Measurements from ENCODE around the gene SLC1A7. TPM values are rescaled to one million over a fixed set of nuclear protein-coding genes. Genes with fewer than 3 reads are reported as not detected.

SLC1A7 gene
- total RNA-seq, 1 experiment from 2014 or later = 0.31 TPM

- peaks cover 11% of the 10 kb centered on the region; the same call in 1 of the 2 replicates for H3K4me1 ChIP-seq (ENCODE audit: control insufficient read depth, insufficient read depth, low read length)
- intact Hi-C loops (cut with micrococcal nuclease; ENCODE audit: unreplicated experiment) = no loop called here
- peaks cover 3% of the 10 kb centered on the region; the same call in 1 of the 2 replicates for H3K9me3 ChIP-seq (ENCODE audit: control insufficient read depth, insufficient read depth, low read depth, low read length)
- no peaks in the 10 kb centered on the region for H3K36me3 ChIP-seq (ENCODE audit: control insufficient read depth, insufficient read depth, low read length)
- BruUV-seq (replicated peaks) = no TSS peak
- in situ Hi-C loops (cut with HindIII; ENCODE audit: low pct_unique_long_range_greater_than_20kb, low sequenced_read_pairs) = no loop called here
- no peak for TF ChIP-seq POLR2AphosphoS5 (IDR thresholded peaks at IDR 0.05; ENCODE audit: low read depth, low read length)
- TF ChIP-seq SIN3A (IDR thresholded peaks at IDR 0.05; ENCODE audit: borderline replicate concordance, insufficient read depth, low read depth, low read length) = no peak
- no peak for TF ChIP-seq REST (IDR thresholded peaks at IDR 0.05; ENCODE audit: insufficient read depth in 1 of 2, low read depth in 2 of 2, low read length in 1 of 2)
- no peak for TF ChIP-seq CTCF (IDR thresholded peaks at IDR 0.05)
- TF ChIP-seq TCF7L2 (IDR thresholded peaks at IDR 0.05; ENCODE audit: low read depth, low read length) = no peak
- no peaks in the 10 kb centered on the region for H3K27me3 ChIP-seq (ENCODE audit: control insufficient read depth, insufficient read depth, low read length)
- no peak overlapping the region for H3K4me3 ChIP-seq (ENCODE audit: low read depth in 2 of 2, low read length in 2 of 2)
- ChIA-PET CTCF (no interaction called here), POLR2A (interaction anchor here (0.7 kb wide), 1 partner anchor 187 kb away, joined by 3 read pairs; no protein-coding TSS in a partner anchor)
- ATAC-seq (no peak), DNase-seq (ENCODE audit: low read depth, low spot score) (no peak)
- no peak overlapping the region for H3K27ac ChIP-seq (ENCODE audit: low read length)
These were observed 3.2 kb downstream of the SLC1A7 start for GRCh38 chr1:53138991-53139884.

- peaks cover 3% of the 10 kb centered on the region; the same call in 1 of the 2 replicates for H3K9me3 ChIP-seq (ENCODE audit: control insufficient read depth, insufficient read depth, low read depth, low read length)
- ChIA-PET POLR2A (no interaction called here), CTCF (no interaction called here)
- H3K27ac ChIP-seq (ENCODE audit: low read length) = no peak overlapping the region
- no TSS peak for BruUV-seq (replicated peaks)
- no peaks in the 10 kb centered on the region for H3K36me3 ChIP-seq (ENCODE audit: control insufficient read depth, insufficient read depth, low read length)
- DNase-seq (ENCODE audit: low read depth, low spot score) (no peak), ATAC-seq (no peak)
- peaks cover 11% of the 10 kb centered on the region; the same call in 1 of the 2 replicates for H3K4me1 ChIP-seq (ENCODE audit: control insufficient read depth, insufficient read depth, low read length)
- intact Hi-C loops (cut with micrococcal nuclease; ENCODE audit: unreplicated experiment) (no loop called here), in situ Hi-C loops (cut with HindIII; ENCODE audit: low pct_unique_long_range_greater_than_20kb, low sequenced_read_pairs) (no loop called here)
- TF ChIP-seq CTCF (IDR thresholded peaks at IDR 0.05) (no peak), SIN3A (IDR thresholded peaks at IDR 0.05; ENCODE audit: borderline replicate concordance, insufficient read depth, low read depth, low read length) (no peak), TCF7L2 (IDR thresholded peaks at IDR 0.05; ENCODE audit: low read depth, low read length) (no peak), REST (IDR thresholded peaks at IDR 0.05; ENCODE audit: insufficient read depth in 1 of 2, low read depth in 2 of 2, low read length in 1 of 2) (no peak), POLR2AphosphoS5 (IDR thresholded peaks at IDR 0.05; ENCODE audit: low read depth, low read length) (no peak)
- no peaks in the 10 kb centered on the region for H3K27me3 ChIP-seq (ENCODE audit: control insufficient read depth, insufficient read depth, low read length)
- no peak overlapping the region for H3K4me3 ChIP-seq (ENCODE audit: low read depth in 2 of 2, low read length in 2 of 2)
These were observed 4.7 kb downstream of the SLC1A7 start for GRCh38 chr1:53137729-53138128.
